GM12891 (cell line): Measurements from ENCODE around the gene ATP6AP2.
"Not testable (repeated sequence)": the region's sequence is repeated elsewhere in the genome, so short reads cannot be mapped to it uniquely, and the experiment has no call there.

Experiments used
- PAX5 ChIP-seq: IDR thresholded peaks from 2 replicates; pipeline ENCODE4 v1.6.1; 2011; ENCODE audit warnings: low read length, moderate library complexity, mild to moderate bottlenecking; ENCODE audit not compliant: insufficient read depth, severe bottlenecking
- POLR2A ChIP-seq: IDR thresholded peaks from 2 replicates; pipeline ENCODE4 v1.6.1; 2011; ENCODE audit warnings: low read depth, low read length, control low read depth
- POLR2AphosphoS5 ChIP-seq: IDR thresholded peaks from 2 replicates; pipeline ENCODE4 v1.6.1; 2011; ENCODE audit warnings: low read depth, low read length, control low read depth
- POU2F2 ChIP-seq: IDR thresholded peaks from 2 replicates; pipeline ENCODE4 v1.6.1; 2011; ENCODE audit warnings: low read depth, mild to moderate bottlenecking, control low read depth, low read length, moderate library complexity
- SPI1 ChIP-seq: IDR thresholded peaks from 2 replicates; pipeline ENCODE4 v1.6.1; 2011; ENCODE audit warnings: low read depth, low read length, control low read depth
- TAF1 ChIP-seq: IDR thresholded peaks from 2 replicates; pipeline ENCODE4 v1.6.1; 2011; ENCODE audit warnings: low read depth, low read length, control low read depth

DNA sequence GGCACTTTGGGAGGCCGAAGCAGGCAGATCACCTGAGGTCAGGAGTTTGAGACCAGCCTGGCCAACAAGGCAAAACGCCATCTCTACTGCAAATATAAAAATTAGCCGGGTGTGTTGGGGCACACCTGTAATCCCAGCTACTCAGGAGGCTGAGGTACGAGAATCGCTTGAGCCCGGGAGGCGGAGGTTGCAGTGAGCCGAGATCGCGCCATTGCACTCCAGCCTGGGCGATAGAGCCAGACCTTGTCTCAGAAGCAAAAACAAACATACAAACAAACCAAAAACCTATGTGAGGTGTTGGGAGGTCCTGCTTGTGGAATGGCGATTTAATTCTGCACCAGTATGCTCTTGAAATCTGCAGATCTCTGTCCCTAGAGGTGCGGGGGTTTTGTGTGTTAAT, 1.4 kb downstream of the ATP6AP2 start:
- TF ChIP-seq POLR2A, POLR2AphosphoS5, TAF1, SPI1, PAX5, POU2F2: not testable (repeated sequence)
